Activated CD4-positive, alpha-beta T cell treated with anti-CD3 and anti-CD28 coated beads, Interleukin-10, Interleukin-2, amounts not matched to agents 100 ng/mL and 50 ng/mL, durations not matched to agents 16 hours and 8 hours (primary cell): ENCODE measurements around the gene REPS1.
"Not testable (repeated sequence)": the region's sequence is repeated elsewhere in the genome, so short reads cannot be mapped to it uniquely, and the experiment has no call there.

ENCODE experiments used
- DNase-seq: peaks from one replicate; pipeline ENCODE4 v3.0.0-alpha.2; 2020

The REPS1 gene

GRCh38 chr6:138966870-138967269 lies 21.2 kb downstream of the REPS1 start:
- no peak for DNase-seq

GRCh38 chr6:138965971-138966370 lies 22.1 kb downstream of the REPS1 start:
- DNase-seq = no peak

- DNase-seq = no peak
Measured at GRCh38 chr6:138965291-138965874, 22.7 kb downstream of the REPS1 start.

GRCh38 chr6:138964012-138964411 lies 24.0 kb downstream of the REPS1 start:
- no peak for DNase-seq

GRCh38 chr6:138963531-138963930 lies 24.5 kb downstream of the REPS1 start:
- no peak for DNase-seq

GRCh38 chr6:138963119-138963518 lies 24.9 kb downstream of the REPS1 start:
- DNase-seq = no peak

GRCh38 chr6:138959521-138959920 lies 28.5 kb downstream of the REPS1 start:
- DNase-seq = no peak

- no peak for DNase-seq
Measured at GRCh38 chr6:138958595-138958994, 29.5 kb downstream of the REPS1 start.

- DNase-seq = no peak
Measured at GRCh38 chr6:138957903-138958302, 30.1 kb downstream of the REPS1 start.

- DNase-seq = no peak
Measured at GRCh38 chr6:138957484-138957883, 30.6 kb downstream of the REPS1 start.

GRCh38 chr6:138956244-138956924 lies 31.7 kb downstream of the REPS1 start:
- no peak for DNase-seq

GRCh38 chr6:138955262-138955661 lies 32.8 kb downstream of the REPS1 start:
- no peak for DNase-seq

- no peak for DNase-seq
Measured at GRCh38 chr6:138953451-138953850, 34.6 kb downstream of the REPS1 start.

- DNase-seq = no peak
Measured at GRCh38 chr6:138948546-138949179, 39.4 kb downstream of the REPS1 start.

- DNase-seq = no peak
Measured at GRCh38 chr6:138948004-138948403, 40.0 kb downstream of the REPS1 start.

- DNase-seq = no peak
Measured at GRCh38 chr6:138945354-138945753, 42.7 kb downstream of the REPS1 start.

- peak; percentile 42 for DNase-seq
Measured at GRCh38 chr6:138944412-138944811, 43.6 kb downstream of the REPS1 start.

- no peak for DNase-seq
Measured at GRCh38 chr6:138943089-138943625, 44.9 kb downstream of the REPS1 start.

GRCh38 chr6:138936873-138937272 lies 51.2 kb downstream of the REPS1 start:
- not testable (repeated sequence) for DNase-seq

- DNase-seq = no peak
Measured at GRCh38 chr6:138931660-138932059, 56.4 kb downstream of the REPS1 start.

- DNase-seq = no peak
Measured at GRCh38 chr6:138926579-138926978, 61.5 kb downstream of the REPS1 start.

- DNase-seq = no peak
Measured at GRCh38 chr6:138925806-138926205, 62.2 kb downstream of the REPS1 start.

- DNase-seq = no peak
Measured at GRCh38 chr6:138923561-138923960, 64.5 kb downstream of the REPS1 start.

- no peak for DNase-seq
Measured at GRCh38 chr6:138920906-138921305, 67.1 kb downstream of the REPS1 start.
